Measurements from ENCODE around the gene PSMC2. TPM values are rescaled to one million over a fixed set of nuclear protein-coding genes. Genes with fewer than 3 reads are reported as not detected.

The PSMC2 gene
- total and polyA plus RNA-seq, 11 donors: 87.7 to 214 (median 123) TPM

- ATAC-seq (no peak), DNase-seq (no peak)
- H3K36me3 ChIP-seq: no peaks in the 10 kb centered on the region
- intact Hi-C loops (cut with DNase I): no loop called here
- H3K4me1 ChIP-seq: no peaks in the 10 kb centered on the region
- TF ChIP-seq, protein P1, sequence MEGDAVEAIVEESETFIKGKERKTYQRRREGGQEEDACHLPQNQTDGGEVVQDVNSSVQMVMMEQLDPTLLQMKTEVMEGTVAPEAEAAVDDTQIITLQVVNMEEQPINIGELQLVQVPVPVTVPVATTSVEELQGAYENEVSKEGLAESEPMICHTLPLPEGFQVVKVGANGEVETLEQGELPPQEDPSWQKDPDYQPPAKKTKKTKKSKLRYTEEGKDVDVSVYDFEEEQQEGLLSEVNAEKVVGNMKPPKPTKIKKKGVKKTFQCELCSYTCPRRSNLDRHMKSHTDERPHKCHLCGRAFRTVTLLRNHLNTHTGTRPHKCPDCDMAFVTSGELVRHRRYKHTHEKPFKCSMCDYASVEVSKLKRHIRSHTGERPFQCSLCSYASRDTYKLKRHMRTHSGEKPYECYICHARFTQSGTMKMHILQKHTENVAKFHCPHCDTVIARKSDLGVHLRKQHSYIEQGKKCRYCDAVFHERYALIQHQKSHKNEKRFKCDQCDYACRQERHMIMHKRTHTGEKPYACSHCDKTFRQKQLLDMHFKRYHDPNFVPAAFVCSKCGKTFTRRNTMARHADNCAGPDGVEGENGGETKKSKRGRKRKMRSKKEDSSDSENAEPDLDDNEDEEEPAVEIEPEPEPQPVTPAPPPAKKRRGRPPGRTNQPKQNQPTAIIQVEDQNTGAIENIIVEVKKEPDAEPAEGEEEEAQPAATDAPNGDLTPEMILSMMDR (IDR thresholded peaks at IDR 0.05): no peak
- WGBS, 4 donors: 82 to 96% (median 87%) methylated on average over 1 of the region's 1 CpG
- no peaks in the 10 kb centered on the region for H3K9me3 ChIP-seq
- no peak overlapping the region for H3K27ac ChIP-seq
- no peak overlapping the region for H3K4me3 ChIP-seq
- peaks cover 0 to 6% (median 0%) of the 10 kb centered on the region in 9 donors for H3K27me3 ChIP-seq
These were observed 64.7 kb downstream of the PSMC2 start for GRCh38 chr7:103412151-103412550.

DNA sequence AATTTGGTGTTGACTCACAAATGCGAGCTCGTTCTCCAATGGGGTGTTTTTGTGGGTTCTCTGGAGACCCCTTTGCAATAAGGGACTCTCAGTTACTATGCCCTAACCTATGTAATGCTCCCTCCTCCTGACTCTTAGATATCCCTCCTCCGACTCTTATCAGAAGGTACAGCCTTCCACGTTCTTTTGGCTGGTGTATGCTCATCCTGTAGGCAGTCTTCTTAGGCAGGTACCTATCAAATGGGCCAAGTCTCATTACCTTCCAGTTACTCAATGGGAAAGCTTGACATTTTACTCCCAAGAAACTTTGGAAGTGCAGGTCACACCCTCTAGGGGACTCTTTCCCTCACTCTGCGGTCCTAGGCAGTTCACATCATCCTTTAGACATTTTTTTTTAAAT, 66.0 kb downstream of the PSMC2 start:
- 61 to 72% (median 68%) methylated on average over 5 of the region's 5 CpGs for WGBS, 4 donors

GRCh38 chr7:103418241-103418640, 70.8 kb downstream of the PSMC2 start:
- Histone ChIP-seq H3K27ac (no peak overlapping the region), H3K9me3 (no peaks in the 10 kb centered on the region), H3K36me3 (no peaks in the 10 kb centered on the region), H3K4me3 (no peak overlapping the region), H3K27me3 (peaks cover 0 to 7% (median 0%) of the 10 kb centered on the region in 9 donors), H3K4me1 (no peaks in the 10 kb centered on the region)
- ATAC-seq: no peak
- WGBS, 4 donors: 50 to 69% (median 60%) methylated on average over 3 of the region's 3 CpGs
- DNase-seq: no peak
- TF ChIP-seq, protein P1 (IDR thresholded peaks at IDR 0.05): no peak
- no peak for TF ChIP-seq POLR2A (IDR thresholded peaks at IDR 0.05)
- intact Hi-C loops (cut with DNase I): no loop called here

More for the DNA sequence above, 66.0 kb downstream of the PSMC2 start:
- ATAC-seq: no peak
- DNase-seq: no peak
- H3K27ac ChIP-seq: no peak overlapping the region
- no peaks in the 10 kb centered on the region for H3K9me3 ChIP-seq
- H3K4me1 ChIP-seq: no peaks in the 10 kb centered on the region
- no peak overlapping the region for H3K4me3 ChIP-seq
- TF ChIP-seq POLR2A (IDR thresholded peaks at IDR 0.05): no peak
- TF ChIP-seq, protein P1 (IDR thresholded peaks at IDR 0.05): no peak
- no peaks in the 10 kb centered on the region for H3K36me3 ChIP-seq
- intact Hi-C loops (cut with DNase I): no loop called here
- peaks cover 0 to 9% (median 0%) of the 10 kb centered on the region in 9 donors for H3K27me3 ChIP-seq

Other genes with a start within 250 kb of the PSMC2 start
- 10 to 100 TPM in 2 of 9 donors, 1 to 10 TPM in 7; 5.5 to 12.8 (median 8.4) TPM for gene NAPEPLD, start 198.5 kb upstream of the PSMC2 start, total RNA-seq
- 1 to 10 TPM; 3.3 to 3.7 TPM for gene NAPEPLD, start 198.5 kb upstream of the PSMC2 start, polyA plus RNA-seq
- gene PMPCB, start 50.2 kb upstream of the PSMC2 start, total RNA-seq: 10 to 100 TPM; 57.8 to 95.7 (median 73.3) TPM
- 10 to 100 TPM; 57.4 to 65.5 TPM for gene PMPCB, start 50.2 kb upstream of the PSMC2 start, polyA plus RNA-seq
- 10 to 100 TPM in 8 of 9 donors, 1 to 10 TPM in 1; 6.9 to 18.3 (median 13.2) TPM for gene DNAJC2, start 2.9 kb upstream of the PSMC2 start, total RNA-seq
- 10 to 100 TPM; 18.7 to 24.5 TPM for gene DNAJC2, start 2.9 kb upstream of the PSMC2 start, polyA plus RNA-seq
- not detected for gene SLC26A5, start 98.6 kb downstream of the PSMC2 start, total RNA-seq
- gene SLC26A5, start 98.6 kb downstream of the PSMC2 start, polyA plus RNA-seq: not detected

All from heart left ventricle (tissue), 16 donors.